IMR-90 (cell line): ENCODE data around the gene ESRRB. TPM values are rescaled to one million over a fixed set of nuclear protein-coding genes. Genes with fewer than 3 reads are reported as not detected.

Experiments
- ATAC-seq: fragments of 200-7000 bp; cut with Tn5 transposase; 2 replicates; pipeline ENCODE4 v1.9.1; 2020; ENCODE audit warnings: low read depth, mild to moderate bottlenecking, moderate library complexity
- BruUV-seq: library from RNA; stranded (reverse); fragments of 400-500 nt; replicated peaks from 2 replicates; lab custom pipeline; 2021; lab: Mats Ljungman, UMichigan
- CTCF ChIA-PET: fragments of 300-600 bp; formaldehyde crosslinking; extraction: SDS; loops from one replicate; lab custom pipeline; 2021; ENCODE audit warnings: antibody characterized with exemption; lab: Yijun Ruan, JAX
- POLR2A ChIA-PET: fragments of 300-600 bp; sonication (Branson Sonifier 250); formaldehyde crosslinking; loops from one replicate; lab custom pipeline; 2022; ENCODE audit warnings: antibody characterized with exemption; ENCODE audit not compliant: unreplicated experiment; lab: Charles Lee
- DNase-seq: peaks from one replicate; pipeline ENCODE4 v3.0.0; 2013
- H2AFZ ChIP-seq: replicated peaks from 2 replicates; pipeline ENCODE3; 2013; ENCODE audit warnings: low read length, mild to moderate bottlenecking; ENCODE audit not compliant: poor library complexity
- H2AK5ac ChIP-seq: 2 replicates; pipeline ENCODE4 v1.6.1; 2013; ENCODE audit warnings: low read depth, low read length, inconsistent platforms
- H2AK9ac ChIP-seq: replicated peaks from 2 replicates; pipeline ENCODE3; 2013; ENCODE audit warnings: mild to moderate bottlenecking, low read depth, low read length, moderate library complexity; ENCODE audit not compliant: poor library complexity
- H2BK120ac ChIP-seq: 2 replicates; pipeline ENCODE4 v1.6.1; 2013; ENCODE audit warnings: low read depth, low read length, inconsistent platforms
- H2BK15ac ChIP-seq: 3 replicates; pipeline ENCODE4 v1.6.1; 2013; ENCODE audit warnings: low read depth, low read length, inconsistent platforms
- H2BK20ac ChIP-seq: 2 replicates; pipeline ENCODE4 v1.6.1; 2013; ENCODE audit warnings: low read depth, mild to moderate bottlenecking, inconsistent platforms, low read length, moderate library complexity
- H2BK5ac ChIP-seq: 2 replicates; pipeline ENCODE4 v1.6.1; 2013; ENCODE audit warnings: mild to moderate bottlenecking, low read depth, low read length, inconsistent platforms; ENCODE audit not compliant: poor library complexity, severe bottlenecking
- H3K14ac ChIP-seq: replicated peaks from 2 replicates; pipeline ENCODE4 v1.6.1; 2013; ENCODE audit warnings: low read depth, low read length, inconsistent platforms
- H3K18ac ChIP-seq: 2 replicates; pipeline ENCODE4 v1.6.1; 2013; ENCODE audit warnings: low read depth, low read length, control low read depth
- H3K23ac ChIP-seq: 2 replicates; pipeline ENCODE4 v1.6.1; 2013; ENCODE audit warnings: low read depth, low read length, inconsistent platforms
- H3K27ac ChIP-seq: 2 replicates; pipeline ENCODE4 v1.5.1; 2013; ENCODE audit warnings: mild to moderate bottlenecking, control low read depth, low read length; ENCODE audit not compliant: insufficient read depth
- H3K27me3 ChIP-seq: 2 replicates; pipeline ENCODE4 v1.6.1; 2013; ENCODE audit warnings: low read length; ENCODE audit not compliant: control insufficient read depth, insufficient read depth
- H3K36me3 ChIP-seq: 2 replicates; pipeline ENCODE4 v1.6.1; 2013; ENCODE audit warnings: low read length, mixed read lengths; ENCODE audit not compliant: control insufficient read depth, insufficient read depth
- H3K4ac ChIP-seq: 2 replicates; pipeline ENCODE4 v1.6.1; 2013; ENCODE audit warnings: low read depth, low read length, inconsistent platforms
- H3K4me1 ChIP-seq: 2 replicates; pipeline ENCODE4 v1.6.1; 2013; ENCODE audit warnings: low read length, mixed read lengths; ENCODE audit not compliant: control insufficient read depth, insufficient read depth
- H3K4me2 ChIP-seq: 2 replicates; pipeline ENCODE4 v1.6.1; 2013; ENCODE audit warnings: low read depth, mild to moderate bottlenecking, control low read depth, low read length, moderate library complexity
- H3K4me3 ChIP-seq: 2 replicates; pipeline ENCODE4 v1.5.1; 2013; ENCODE audit warnings: low read depth, mild to moderate bottlenecking, control low read depth, low read length, moderate library complexity; ENCODE audit not compliant: insufficient read depth
- H3K56ac ChIP-seq: 2 replicates; pipeline ENCODE4 v1.6.1; 2013; ENCODE audit warnings: low read length, inconsistent platforms; ENCODE audit not compliant: insufficient read depth; ENCODE audit errors: extremely low read depth
- H3K79me1 ChIP-seq, 2 experiments: 2 replicates each; pipeline ENCODE4 v1.6.1; 2013; ENCODE audit warnings: low read length in 2 of 2, inconsistent platforms in 1 of 2, low read depth in 1 of 2
- H3K9ac ChIP-seq: 2 replicates; pipeline ENCODE4 v1.6.1; 2013; ENCODE audit warnings: low read depth, low read length, control low read depth
- H3K9me1 ChIP-seq: 2 replicates; pipeline ENCODE4 v1.6.1; 2013; ENCODE audit warnings: low read length, inconsistent platforms; ENCODE audit not compliant: insufficient read depth
- H3K9me3 ChIP-seq: 2 replicates; pipeline ENCODE4 v1.6.1; 2013; ENCODE audit warnings: low read length; ENCODE audit not compliant: control insufficient read depth, insufficient read depth
- H4K20me1 ChIP-seq: 2 replicates; pipeline ENCODE4 v1.6.1; 2013; ENCODE audit warnings: low read length, inconsistent platforms; ENCODE audit not compliant: insufficient read depth
- H4K5ac ChIP-seq: 2 replicates; pipeline ENCODE4 v1.6.1; 2013; ENCODE audit warnings: mild to moderate bottlenecking, low read depth, low read length, control low read depth
- H4K8ac ChIP-seq, 2 experiments: 2 replicates each; pipeline ENCODE4 v1.6.1; 2013; ENCODE audit warnings: low read depth in 2 of 2, low read length in 2 of 2, control low read depth in 1 of 2, inconsistent platforms in 1 of 2
- H4K91ac ChIP-seq: 2 replicates; pipeline ENCODE4 v1.6.1; 2013; ENCODE audit warnings: low read depth, low read length, inconsistent platforms; ENCODE audit not compliant: insufficient read depth
- MAFK ChIP-seq: IDR thresholded peaks from 2 replicates; pipeline ENCODE4 v1.6.1; 2012; ENCODE audit warnings: low read depth, low read length, improper control_type of control experiment
- NFE2L2 ChIP-seq: fragments of 150-350 bp; IDR thresholded peaks from 2 replicates; pipeline ENCODE4 v1.6.1; 2016; ENCODE audit warnings: low read depth, mild to moderate bottlenecking, low read length
- RCOR1 ChIP-seq: IDR thresholded peaks from 2 replicates; pipeline ENCODE4 v1.6.1; 2012; ENCODE audit warnings: mild to moderate bottlenecking, low read length, improper control_type of control experiment; ENCODE audit not compliant: insufficient replicate concordance
- WGBS, 2 experiments: methylation state at CpG; one replicate each; pipeline versions ENCODE4 v1.1.5 to v1.1.7; 2013; ENCODE audit warnings: missing lambda C conversion rate in 2 of 2; ENCODE audit not compliant: insufficient read length in 1 of 2; ENCODE audit errors: extremely low coverage in 2 of 2; 5-methylcytosine and 5-hydroxymethylcytosine counted together
- dilution Hi-C: fragments of 300-500 bp; cut with HindIII; formaldehyde crosslinking; loops from one replicate; pipeline ENCODE4 v1.14.3; 2018; ENCODE audit warnings: low sequenced_read_pairs; ENCODE audit not compliant: unreplicated experiment
- in situ Hi-C: fragments of 300-500 bp; cut with MboI; formaldehyde crosslinking; loops from 3 replicates; pipeline ENCODE4 v1.14.3; 2019; ENCODE audit warnings: low sequenced_read_pairs, inconsistent platforms, mixed read lengths
- intact Hi-C: fragments of 100-400 bp; cut with micrococcal nuclease; formaldehyde crosslinking; loops from 2 replicates; pipeline ENCODE4 v1.10.0; 2022
- polyA plus RNA-seq, 3 experiments: library from polyadenylated mRNA; depleted of rRNA; stranded (reverse); fragments of >200 nt; gene quantifications; 2 replicates each; pipeline ENCODE4 v1.2.3, GENCODE V29; 2012; ENCODE audit warnings: low replicate concordance in 1 of 3
- total RNA-seq: library from RNA; depleted of rRNA; stranded (reverse); fragments of >200 nt; gene quantifications from 2 replicates; pipeline ENCODE4 v1.2.3, GENCODE V29; 2012
- TF ChIP-seq, protein P1 (sequence below): conservative IDR thresholded peaks from 2 replicates; pipeline ENCODE4 v1.5.1; 2012; ENCODE audit warnings: mild to moderate bottlenecking, low read depth, low read length, improper control_type of control experiment

The ESRRB gene
- total and polyA plus RNA-seq, 2 of the 4 experiments (the other 2 are of a cell fraction), result not detected

DNA sequence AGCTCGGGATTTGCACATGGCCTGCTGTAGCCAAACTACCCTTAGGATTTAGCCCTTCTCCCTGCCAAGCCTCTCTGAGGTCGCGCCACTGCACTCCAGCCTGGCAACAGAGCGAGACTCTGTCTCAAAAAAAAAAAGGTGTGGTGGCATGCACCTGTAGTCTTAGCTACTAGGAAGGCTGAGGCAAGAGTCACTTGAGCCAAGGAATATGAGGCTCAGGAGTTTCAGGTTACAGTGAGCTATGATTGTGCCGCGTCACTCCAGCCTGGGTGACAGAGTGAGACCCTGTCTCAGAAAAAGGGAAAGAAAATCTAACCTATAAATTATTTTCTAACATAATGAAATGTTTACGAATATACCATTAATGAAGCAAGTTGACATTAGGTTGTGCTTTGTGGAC, 29.7 kb downstream of the ESRRB start:
- Histone ChIP-seq H3K56ac (no peak overlapping the region), H4K8ac (no peak overlapping the region), H4K20me1 (no peaks in the 10 kb centered on the region), H3K79me1 (no peaks in the 10 kb centered on the region), H3K23ac (no peak overlapping the region), H3K4me2 (no peak overlapping the region), H3K36me3 (no peaks in the 10 kb centered on the region), H3K9me1 (no peaks in the 10 kb centered on the region), H3K4me1 (no peaks in the 10 kb centered on the region), H3K27ac (no peak overlapping the region), H2BK5ac (no peak overlapping the region), H2AK5ac (no peak overlapping the region), H2BK20ac (no peak overlapping the region), H2AK9ac (no peak overlapping the region), H3K9ac (no peak overlapping the region), H3K27me3 (peaks cover 16% of the 10 kb centered on the region), H3K4me3 (no peak overlapping the region), H4K91ac (no peak overlapping the region), H2BK120ac (no peak overlapping the region), H3K18ac (no peak overlapping the region), H2BK15ac (no peak overlapping the region), H3K14ac (no peak overlapping the region), H4K5ac (no peak overlapping the region), H3K9me3 (no peaks in the 10 kb centered on the region), H3K4ac (no peak overlapping the region), H2AFZ (no peak overlapping the region)
- 33% methylated on average over 1 of the region's 7 CpGs; no CpG with 5 or more reads in 1 of the 2 experiments for WGBS, 2 experiments
- dilution Hi-C loops, result no loop called here
- no peak for DNase-seq
- intact Hi-C loops, result no loop called here
- ChIA-PET CTCF (no interaction called here), POLR2A (no interaction called here)
- no TSS peak for BruUV-seq
- TF ChIP-seq, protein P1, sequence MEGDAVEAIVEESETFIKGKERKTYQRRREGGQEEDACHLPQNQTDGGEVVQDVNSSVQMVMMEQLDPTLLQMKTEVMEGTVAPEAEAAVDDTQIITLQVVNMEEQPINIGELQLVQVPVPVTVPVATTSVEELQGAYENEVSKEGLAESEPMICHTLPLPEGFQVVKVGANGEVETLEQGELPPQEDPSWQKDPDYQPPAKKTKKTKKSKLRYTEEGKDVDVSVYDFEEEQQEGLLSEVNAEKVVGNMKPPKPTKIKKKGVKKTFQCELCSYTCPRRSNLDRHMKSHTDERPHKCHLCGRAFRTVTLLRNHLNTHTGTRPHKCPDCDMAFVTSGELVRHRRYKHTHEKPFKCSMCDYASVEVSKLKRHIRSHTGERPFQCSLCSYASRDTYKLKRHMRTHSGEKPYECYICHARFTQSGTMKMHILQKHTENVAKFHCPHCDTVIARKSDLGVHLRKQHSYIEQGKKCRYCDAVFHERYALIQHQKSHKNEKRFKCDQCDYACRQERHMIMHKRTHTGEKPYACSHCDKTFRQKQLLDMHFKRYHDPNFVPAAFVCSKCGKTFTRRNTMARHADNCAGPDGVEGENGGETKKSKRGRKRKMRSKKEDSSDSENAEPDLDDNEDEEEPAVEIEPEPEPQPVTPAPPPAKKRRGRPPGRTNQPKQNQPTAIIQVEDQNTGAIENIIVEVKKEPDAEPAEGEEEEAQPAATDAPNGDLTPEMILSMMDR, result no peak
- TF ChIP-seq NFE2L2, result no peak
- no peak for TF ChIP-seq MAFK
- no peak for TF ChIP-seq RCOR1
- ATAC-seq, result no peak
- in situ Hi-C loops, result no loop called here
